Ascending aorta (tissue), 2 donors: Measurements from ENCODE around the gene MGME1. TPM values are rescaled to one million over a fixed set of nuclear protein-coding genes. Genes with fewer than 3 reads are reported as not detected.

Experiments used
- DNase-seq, 2 donors: peaks; one replicate each; pipeline ENCODE4 v3.0.0-alpha.2; 2019; ENCODE audit warnings: low spot score in 2 of 2
- H3K27ac ChIP-seq, 2 donors: fragments of 200-600 bp; sonication (generic); one replicate each; pipeline ENCODE4 v1.5.1; 2016 to 2017; ENCODE audit warnings: mild to moderate bottlenecking in 1 of 2
- H3K27me3 ChIP-seq: fragments of 200-600 bp; sonication (generic); one replicate; pipeline ENCODE4 v1.5.1; 2017
- H3K36me3 ChIP-seq, 2 donors: fragments of 200-600 bp; sonication (generic); one replicate each; pipeline ENCODE4 v1.5.1; 2016
- H3K4me1 ChIP-seq, 2 donors: fragments of 200-600 bp; sonication (generic); one replicate each; pipeline ENCODE4 v1.5.1; 2016 to 2017; ENCODE audit warnings: mild to moderate bottlenecking in 1 of 2
- H3K4me3 ChIP-seq, 2 donors: fragments of 200-600 bp; sonication (generic); one replicate each; pipeline ENCODE4 v1.5.1; 2016 to 2017; ENCODE audit warnings: mild to moderate bottlenecking in 1 of 2
- H3K9me3 ChIP-seq, 2 donors: fragments of 200-600 bp; sonication (generic); one replicate each; pipeline ENCODE4 v1.5.1; 2016
- CTCF ChIP-seq, 3 experiments: fragments of 200-600 bp in 2 of 3; fragments of 450-650 bp in 1 of 3; sonication (generic) in 2 of 3; IDR thresholded peaks; one replicate each; pipeline ENCODE4 v1.5.1; 2016 to 2019; ENCODE audit warnings: antibody characterized with exemption in 3 of 3, mild to moderate bottlenecking in 1 of 3, moderate library complexity in 1 of 3
- intact Hi-C: fragments of 100-400 bp; cut with DNase I; formaldehyde crosslinking; loops from one replicate; pipeline ENCODE4 v1.15.1; 2023
- total RNA-seq: library from RNA; depleted of rRNA; stranded (reverse); fragments of >200 nt; gene quantifications from one replicate; pipeline ENCODE4 v1.1.0, GENCODE V29; 2016

Gene MGME1
- total RNA-seq, 1 donor from 2014 or later, result 0.85 TPM

- Histone ChIP-seq H3K27me3 (no peaks in the 10 kb centered on the region), H3K9me3 (no peaks in the 10 kb centered on the region), H3K27ac (peak overlapping the region in 1 of 2 donors; percentile 33), H3K4me3 (peak overlapping the region in 1 of 2 donors; percentile 18), H3K4me1 (peaks cover 3 to 47% of the 10 kb centered on the region in 2 donors), H3K36me3 (peaks cover 0 to 1% of the 10 kb centered on the region in 2 donors)
- TF ChIP-seq CTCF (IDR thresholded peaks at IDR 0.05), result no peak
- intact Hi-C loops, result no loop called here
- DNase-seq, result no peak
Observed at GRCh38 chr20:17961587-17961940, 7.3 kb upstream of the MGME1 start.

DNA sequence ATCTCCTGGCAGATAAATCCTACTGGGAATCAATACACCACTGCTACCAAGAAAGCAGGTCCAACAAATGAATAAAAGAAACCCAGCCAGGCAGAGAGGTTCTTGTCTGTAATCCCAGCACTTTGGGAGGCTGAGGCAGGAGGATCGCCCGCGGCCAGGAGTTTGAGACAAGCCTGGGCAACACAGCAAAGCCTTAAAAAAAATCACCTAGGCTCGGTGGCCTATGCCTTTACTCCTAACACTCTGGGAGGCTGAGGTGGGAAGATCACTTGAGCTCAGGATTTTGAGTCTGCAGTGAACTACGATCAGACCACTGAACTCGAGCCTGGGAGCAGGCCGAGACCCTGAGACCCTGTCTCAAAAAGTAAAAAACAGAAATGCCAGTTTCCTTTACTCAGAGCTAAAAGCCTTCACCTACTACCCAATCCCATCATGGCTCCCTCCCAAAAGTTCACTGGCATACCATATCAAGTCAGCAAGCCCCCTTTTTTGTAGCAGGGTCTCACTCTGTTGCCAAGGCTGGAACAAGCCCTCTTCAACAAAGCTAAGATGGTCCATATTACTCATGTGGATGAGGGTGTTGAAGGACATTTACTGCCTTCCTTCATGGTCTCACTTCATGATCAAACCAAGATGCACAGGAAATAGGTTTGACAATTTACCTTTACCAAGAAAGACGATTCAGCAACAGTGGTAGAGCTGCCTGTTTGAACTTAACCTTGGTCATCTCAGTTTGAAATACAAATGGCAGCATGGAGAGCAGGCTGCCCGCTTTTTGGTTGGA, 5.5 kb upstream of the MGME1 start:
- H3K27ac ChIP-seq, result peak overlapping the region in 1 of 2 donors; percentile 60
- peaks cover 3 to 48% of the 10 kb centered on the region in 2 donors for H3K4me1 ChIP-seq

DNA sequence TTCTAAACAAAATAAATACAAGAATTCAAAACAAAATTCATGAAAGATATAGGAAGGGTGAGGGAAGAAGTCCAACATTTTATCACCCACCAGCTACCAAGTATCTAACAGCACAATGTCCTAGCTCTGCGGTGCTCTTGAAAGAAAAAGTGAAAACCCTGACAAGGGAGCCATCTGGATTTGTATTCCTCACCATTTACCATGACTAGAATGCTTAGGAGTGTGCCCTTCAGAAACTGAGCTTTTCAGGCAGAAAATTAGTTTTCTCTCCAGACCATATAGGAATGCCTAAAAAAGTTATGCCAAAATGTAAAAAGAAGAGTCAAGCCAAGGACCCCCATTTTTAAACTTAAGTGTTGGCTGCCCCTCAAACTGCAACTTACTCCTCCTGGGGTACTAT, 4.7 kb upstream of the MGME1 start:
- no peak for TF ChIP-seq CTCF (IDR thresholded peaks at IDR 0.05)
- DNase-seq, result no peak
- intact Hi-C loops, result no loop called here
- Histone ChIP-seq H3K4me1 (peaks cover 0 to 43% of the 10 kb centered on the region in 2 donors), H3K27ac (no peak overlapping the region), H3K9me3 (no peaks in the 10 kb centered on the region), H3K4me3 (no peak overlapping the region), H3K36me3 (no peaks in the 10 kb centered on the region), H3K27me3 (no peaks in the 10 kb centered on the region)

More for the DNA sequence above, 5.5 kb upstream of the MGME1 start:
- Histone ChIP-seq H3K9me3 (no peaks in the 10 kb centered on the region), H3K36me3 (no peaks in the 10 kb centered on the region), H3K4me3 (no peak overlapping the region), H3K27me3 (no peaks in the 10 kb centered on the region)
- no peak for DNase-seq
- intact Hi-C loops, result no loop called here
- no peak for TF ChIP-seq CTCF (IDR thresholded peaks at IDR 0.05)

GRCh38 chr20:17964632-17965031, 4.2 kb upstream of the MGME1 start:
- Histone ChIP-seq H3K27ac (no peak overlapping the region), H3K36me3 (no peaks in the 10 kb centered on the region), H3K4me1 (peaks cover 0 to 38% of the 10 kb centered on the region in 2 donors), H3K9me3 (no peaks in the 10 kb centered on the region), H3K4me3 (no peak overlapping the region), H3K27me3 (no peaks in the 10 kb centered on the region)
- no peak for DNase-seq
- intact Hi-C loops, result loop anchor here (5.0 kb wide), 1 partner anchor 323 kb away; the partner anchor contains the start of gene ZNF133
- TF ChIP-seq CTCF (IDR thresholded peaks at IDR 0.05), result no peak

- intact Hi-C loops, result loop anchor here (5.0 kb wide), 1 partner anchor 322 kb away; the partner anchor contains the start of gene ZNF133
- Histone ChIP-seq H3K36me3 (no peaks in the 10 kb centered on the region), H3K27ac (peak overlapping the region; percentile 36 to 94), H3K9me3 (no peaks in the 10 kb centered on the region), H3K27me3 (no peaks in the 10 kb centered on the region), H3K4me1 (peaks cover under 1 to 35% of the 10 kb centered on the region in 2 donors), H3K4me3 (peak overlapping the region in 1 of 2 donors; percentile 6)
- TF ChIP-seq CTCF (IDR thresholded peaks at IDR 0.05), result no peak
- DNase-seq, result no peak
Observed at GRCh38 chr20:17965042-17965697, 3.6 kb upstream of the MGME1 start.
